Parathyroid adenoma (tissue), 2 donors: Measurements from ENCODE around the gene NGF.

ENCODE experiments used
- H2AFZ ChIP-seq: fragments of 300-600 bp; sonication (generic); one replicate; pipeline ENCODE4 v1.7.0; 2017; ENCODE audit warnings: antibody characterized with exemption, mild to moderate bottlenecking
- H3K27ac ChIP-seq: fragments of 300-600 bp; sonication (generic); one replicate; pipeline ENCODE4 v1.7.0; 2017
- H3K27me3 ChIP-seq: fragments of 300-600 bp; sonication (generic); one replicate; pipeline ENCODE4 v1.7.0; 2017; ENCODE audit warnings: low read length; ENCODE audit not compliant: control insufficient read depth, insufficient read depth
- H3K36me3 ChIP-seq: fragments of 300-600 bp; sonication (generic); one replicate; pipeline ENCODE4 v1.7.0; 2017; ENCODE audit warnings: low read length; ENCODE audit not compliant: control insufficient read depth, insufficient read depth
- H3K4me1 ChIP-seq: fragments of 300-600 bp; sonication (generic); one replicate; pipeline ENCODE4 v1.7.0; 2017; ENCODE audit warnings: control low read depth
- H3K4me2 ChIP-seq: fragments of 300-600 bp; sonication (generic); one replicate; pipeline ENCODE4 v1.7.0; 2017; ENCODE audit warnings: low read length
- H3K4me3 ChIP-seq: fragments of 300-600 bp; sonication (generic); one replicate; pipeline ENCODE4 v1.7.0; 2017; ENCODE audit warnings: low read depth, low read length
- H3K79me2 ChIP-seq: fragments of 300-600 bp; sonication (generic); one replicate; pipeline ENCODE4 v1.7.0; 2017; ENCODE audit warnings: control low read depth
- H3K9ac ChIP-seq: fragments of 300-600 bp; sonication (generic); one replicate; pipeline ENCODE4 v1.7.0; 2017; ENCODE audit warnings: mild to moderate bottlenecking
- H3K9me3 ChIP-seq: fragments of 300-600 bp; sonication (generic); one replicate; pipeline ENCODE4 v1.7.0; 2017; ENCODE audit warnings: low read length; ENCODE audit not compliant: control insufficient read depth
- CTCF ChIP-seq: fragments of 300-600 bp; sonication (generic); IDR thresholded peaks from one replicate; pipeline ENCODE4 v1.7.0; 2017; ENCODE audit warnings: antibody characterized with exemption, mild to moderate bottlenecking
- donor health status: primary hyperparathyroidism.

Gene NGF

GRCh38 chr1:115238336-115239147, 99.5 kb downstream of the NGF start:
- H3K4me3 ChIP-seq: no peak overlapping the region
- H3K4me2 ChIP-seq: no peak overlapping the region
- H2AFZ ChIP-seq: no peak overlapping the region
- H3K9me3 ChIP-seq: no peaks in the 10 kb centered on the region
- H3K36me3 ChIP-seq: no peaks in the 10 kb centered on the region
- no peak overlapping the region for H3K27ac ChIP-seq
- no peak overlapping the region for H3K9ac ChIP-seq
- H3K4me1 ChIP-seq: no peaks in the 10 kb centered on the region
- H3K27me3 ChIP-seq: no peaks in the 10 kb centered on the region
- TF ChIP-seq CTCF: no peak
- no peaks in the 10 kb centered on the region for H3K79me2 ChIP-seq

DNA sequence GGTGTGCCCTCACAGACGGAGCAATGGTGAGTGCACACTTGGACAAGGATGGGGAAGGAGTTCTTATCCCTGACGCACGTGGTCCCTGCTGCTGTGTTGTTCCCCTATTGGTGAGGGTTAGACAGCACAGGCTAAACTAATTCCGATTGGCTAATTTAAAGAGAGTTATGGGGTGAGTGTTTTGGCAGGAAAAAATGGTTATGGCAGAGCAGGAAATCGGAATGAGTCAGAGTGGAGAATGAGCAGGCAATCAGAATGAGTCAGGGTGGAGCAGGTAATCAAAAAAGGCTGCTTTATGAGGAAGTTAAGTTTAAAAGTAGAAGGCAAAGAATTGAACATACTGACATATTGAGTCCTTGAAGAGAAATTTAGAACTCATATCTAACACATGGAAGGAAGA, 100.5 kb downstream of the NGF start:
- Histone ChIP-seq H3K4me2 (no peak overlapping the region), H3K27me3 (no peaks in the 10 kb centered on the region), H3K27ac (no peak overlapping the region), H3K4me1 (no peaks in the 10 kb centered on the region), H3K9me3 (no peaks in the 10 kb centered on the region), H3K79me2 (no peaks in the 10 kb centered on the region), H2AFZ (no peak overlapping the region), H3K36me3 (no peaks in the 10 kb centered on the region), H3K9ac (no peak overlapping the region), H3K4me3 (no peak overlapping the region)
- TF ChIP-seq CTCF: no peak

GRCh38 chr1:115237023-115237422, 101.0 kb downstream of the NGF start:
- no peak overlapping the region for H3K9ac ChIP-seq
- H3K36me3 ChIP-seq: no peaks in the 10 kb centered on the region
- H3K79me2 ChIP-seq: no peaks in the 10 kb centered on the region
- no peak overlapping the region for H3K4me2 ChIP-seq
- no peak overlapping the region for H2AFZ ChIP-seq
- H3K9me3 ChIP-seq: no peaks in the 10 kb centered on the region
- H3K27me3 ChIP-seq: no peaks in the 10 kb centered on the region
- no peaks in the 10 kb centered on the region for H3K4me1 ChIP-seq
- no peak overlapping the region for H3K4me3 ChIP-seq
- no peak for TF ChIP-seq CTCF
- no peak overlapping the region for H3K27ac ChIP-seq
